Endothelial cell of umbilical vein (primary cell): ENCODE measurements around the gene SIVA1. TPM values are rescaled to one million over a fixed set of nuclear protein-coding genes. Genes with fewer than 3 reads are reported as not detected.

Experiments
- BruUV-seq: library from RNA; stranded (reverse); fragments of 400-500 nt; replicated peaks from 2 replicates; lab custom pipeline; 2021; lab: Mats Ljungman, UMichigan
- CTCF ChIA-PET: fragments of 300-600, 350-600 bp; sonication (Branson Sonifier 250); formaldehyde crosslinking; loops from one replicate; lab custom pipeline; 2021; ENCODE audit warnings: antibody characterized with exemption, inconsistent platforms; lab: Charles Lee
- POLR2A ChIA-PET: fragments of 300-600, 350-600 bp; sonication (Branson Sonifier 250); formaldehyde crosslinking; loops from one replicate; lab custom pipeline; 2021; ENCODE audit warnings: antibody characterized with exemption, inconsistent platforms; lab: Charles Lee
- DNase-seq: peaks from one replicate; pipeline ENCODE4 v3.0.0-alpha.2; 2011; ENCODE audit warnings: low read depth, low spot score
- FAIRE-seq: peaks from 2 replicates; lab custom pipeline; 2011; peaks lifted over from hg19 to GRCh38; lab: Jason Lieb, UNC
- H2AFZ ChIP-seq: 2 replicates; pipeline ENCODE4 v1.6.0; 2012; ENCODE audit warnings: low read depth, low read length, control low read depth, inconsistent platforms
- H3K27ac ChIP-seq: 2 replicates; pipeline ENCODE4 v1.5.1; 2011; ENCODE audit warnings: low read depth, mild to moderate bottlenecking, control low read depth, low read length, moderate library complexity; ENCODE audit not compliant: insufficient read depth
- H3K27me3 ChIP-seq, 2 experiments: 2 replicates each; pipeline versions ENCODE4 v1.6.0 to v1.6.1; 2011; ENCODE audit warnings: low read length in 2 of 2, mixed read lengths in 1 of 2; ENCODE audit not compliant: control insufficient read depth in 2 of 2, insufficient read depth in 2 of 2
- H3K36me3 ChIP-seq, 2 experiments: 2 replicates in 1 of 2; 3 replicates in 1 of 2; pipeline ENCODE4 v1.5.1; 2011; ENCODE audit warnings: low read length in 2 of 2, mild to moderate bottlenecking in 1 of 2, moderate library complexity in 1 of 2; ENCODE audit not compliant: control insufficient read depth in 2 of 2, insufficient read depth in 2 of 2; ENCODE audit errors: extremely low read depth in 1 of 2
- H3K4me1 ChIP-seq: 3 replicates; pipeline ENCODE4 v1.5.1; 2011; ENCODE audit warnings: mild to moderate bottlenecking, low read length; ENCODE audit not compliant: control insufficient read depth, insufficient read depth; ENCODE audit errors: extremely low read depth
- H3K4me2 ChIP-seq: 2 replicates; pipeline ENCODE4 v1.6.1; 2011; ENCODE audit warnings: low read length, control low read depth, mixed read lengths; ENCODE audit not compliant: insufficient read depth
- H3K4me3 ChIP-seq, 3 experiments: fragments of 200-600 bp in 1 of 3; sonication (generic), shearing (Covaris generic) in 1 of 3; replicated peaks in 1 of 3; 2 replicates each; pipeline ENCODE4 v1.5.1; 2011 to 2016; ENCODE audit warnings: control low read depth in 3 of 3, low read length in 3 of 3, mild to moderate bottlenecking in 2 of 3, inconsistent platforms in 1 of 3, low read depth in 1 of 3, moderate library complexity in 1 of 3; ENCODE audit not compliant: insufficient read depth in 1 of 3
- H3K79me2 ChIP-seq: 2 replicates; pipeline ENCODE4 v1.6.0; 2012; ENCODE audit warnings: low read length, inconsistent platforms; ENCODE audit not compliant: control insufficient read depth, insufficient read depth
- H3K9ac ChIP-seq: replicated peaks from 2 replicates; pipeline ENCODE3; 2011; ENCODE audit warnings: low read length, control low read depth; ENCODE audit not compliant: insufficient read depth; ENCODE audit errors: extremely low read depth
- H3K9me1 ChIP-seq: replicated peaks from 3 replicates; pipeline ENCODE4 v1.6.0; 2011; ENCODE audit warnings: mild to moderate bottlenecking, low read length; ENCODE audit not compliant: control insufficient read depth, insufficient read depth; ENCODE audit errors: extremely low read depth
- H3K9me3 ChIP-seq: replicated peaks from 2 replicates; pipeline ENCODE4 v1.5.1; 2012; ENCODE audit warnings: low read length, inconsistent platforms; ENCODE audit not compliant: control insufficient read depth, insufficient read depth
- H4K20me1 ChIP-seq: replicated peaks from 2 replicates; pipeline ENCODE3; 2011; ENCODE audit warnings: mild to moderate bottlenecking, low read length; ENCODE audit not compliant: control insufficient read depth, insufficient read depth; ENCODE audit errors: extremely low read depth
- EZH2 ChIP-seq: IDR thresholded peaks from 2 replicates; pipeline ENCODE4 v1.6.1; 2012; ENCODE audit warnings: borderline replicate concordance, low read depth, mild to moderate bottlenecking, moderate library complexity, low read length, inconsistent platforms; ENCODE audit not compliant: severe bottlenecking
- GATA2 ChIP-seq: IDR thresholded peaks from 2 replicates; pipeline ENCODE4 v1.7.0; 2011; ENCODE audit warnings: low read depth, mild to moderate bottlenecking, moderate library complexity, mixed read lengths, low read length; ENCODE audit not compliant: insufficient read length, insufficient read depth
- JUN ChIP-seq: IDR thresholded peaks from 2 replicates; pipeline ENCODE4 v1.6.1; 2011; ENCODE audit warnings: borderline replicate concordance, low read depth; ENCODE audit not compliant: insufficient read length, insufficient read depth
- MYC ChIP-seq: IDR thresholded peaks from one replicate; pipeline ENCODE4 v1.6.1; 2011; ENCODE audit warnings: mild to moderate bottlenecking, low read depth, low read length
- POLR2AphosphoS5 ChIP-seq: IDR thresholded peaks from 2 replicates; pipeline ENCODE4 v1.6.1; 2012; ENCODE audit warnings: low read depth, mild to moderate bottlenecking, control low read depth, low read length, moderate library complexity; ENCODE audit not compliant: insufficient read depth
- dilution Hi-C: fragments of 300-500 bp; cut with MboI; formaldehyde crosslinking; loops from one replicate; pipeline ENCODE4 v1.15.0; 2019; ENCODE audit warnings: low sequenced_read_pairs; ENCODE audit not compliant: extremely low pct_ligation_motif_present
- intact Hi-C: fragments of 100-400 bp; cut with micrococcal nuclease; formaldehyde crosslinking; loops from one replicate; pipeline ENCODE4 v1.10.0; 2022
- polyA plus RNA-seq, 4 experiments: library from polyadenylated mRNA; depleted of rRNA in 3 of 4; stranded (reverse) in 3 of 4; unstranded in 1 of 4; fragments of >200 nt; gene quantifications; 2 replicates each; pipeline versions ENCODE4 v1.2.1 to v1.2.3, GENCODE V29; 2011 to 2012; ENCODE audit warnings: missing spikeins in 1 of 4
- total RNA-seq: library from RNA; stranded (reverse); gene quantifications from 2 replicates; pipeline ENCODE4 v1.2.3, GENCODE V29; 2021

The SIVA1 gene
- total and polyA plus RNA-seq, 2 donors (not counting 3 experiments of a cell fraction or from before 2014, with no cell fraction given): 101 to 299 TPM

GRCh38 chr14:104742586-104743455 lies 10.1 kb upstream of the SIVA1 start:
- Histone ChIP-seq H3K79me2 (no peaks in the 10 kb centered on the region), H3K9me3 (no peaks in the 10 kb centered on the region), H2AFZ (no peak overlapping the region), H3K4me3 (no peak overlapping the region), H3K9me1 (no peaks in the 10 kb centered on the region), H4K20me1 (no peaks in the 10 kb centered on the region), H3K27me3 (no peaks in the 10 kb centered on the region), H3K4me2 (no peak overlapping the region), H3K27ac (no peak overlapping the region), H3K9ac (no peak overlapping the region), H3K36me3 (no peaks in the 10 kb centered on the region), H3K4me1 (no peaks in the 10 kb centered on the region)
- intact Hi-C loops (no loop called here), dilution Hi-C loops (no loop called here)
- FAIRE-seq: no peak
- no peak for TF ChIP-seq POLR2AphosphoS5
- no peak for TF ChIP-seq GATA2
- no peak for TF ChIP-seq EZH2
- TF ChIP-seq JUN: no peak
- no peak for TF ChIP-seq MYC
- ChIA-PET CTCF (no interaction called here), POLR2A (no interaction called here)
- no TSS peak for BruUV-seq
- DNase-seq: no peak
